ENCODE results near the gene RFX2.
A peak's percentile ranks its signal among the peaks of the same experiment; 100 is the strongest.
"Not testable (repeated sequence)": the region's sequence is repeated elsewhere in the genome, so short reads cannot be mapped to it uniquely, and the experiment has no call there.

Gene RFX2

DNA sequence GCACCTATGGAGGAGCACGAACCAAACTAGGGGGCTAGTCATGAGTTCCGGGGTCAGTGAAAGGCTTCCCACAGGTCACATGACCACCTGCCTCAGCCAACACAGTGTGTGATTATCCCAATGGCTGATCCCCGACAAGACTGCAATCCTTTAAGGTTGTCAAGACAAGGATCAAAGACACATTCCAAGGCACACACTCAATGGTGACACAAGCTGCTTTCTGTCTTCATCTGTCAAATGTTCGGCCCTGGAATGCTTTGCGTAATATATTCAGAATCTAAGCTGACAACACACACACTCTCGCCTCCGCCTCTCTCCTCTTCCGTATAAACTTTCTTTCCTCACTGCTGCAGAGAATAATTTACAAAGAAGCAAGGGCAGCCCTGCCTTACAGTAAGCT is 144.1 kb downstream of the RFX2 start:
- H3K27ac ChIP-seq (replicated peaks; ENCODE audit: low read length), result no peak overlapping the region
- no CpG with 5 or more reads among the region's 8 CpGs for WGBS, 2 donors (ENCODE audit: extremely low coverage in 2 of 2, insufficient read length in 2 of 2, insufficient replicate concordance in 1 of 2)

DNA sequence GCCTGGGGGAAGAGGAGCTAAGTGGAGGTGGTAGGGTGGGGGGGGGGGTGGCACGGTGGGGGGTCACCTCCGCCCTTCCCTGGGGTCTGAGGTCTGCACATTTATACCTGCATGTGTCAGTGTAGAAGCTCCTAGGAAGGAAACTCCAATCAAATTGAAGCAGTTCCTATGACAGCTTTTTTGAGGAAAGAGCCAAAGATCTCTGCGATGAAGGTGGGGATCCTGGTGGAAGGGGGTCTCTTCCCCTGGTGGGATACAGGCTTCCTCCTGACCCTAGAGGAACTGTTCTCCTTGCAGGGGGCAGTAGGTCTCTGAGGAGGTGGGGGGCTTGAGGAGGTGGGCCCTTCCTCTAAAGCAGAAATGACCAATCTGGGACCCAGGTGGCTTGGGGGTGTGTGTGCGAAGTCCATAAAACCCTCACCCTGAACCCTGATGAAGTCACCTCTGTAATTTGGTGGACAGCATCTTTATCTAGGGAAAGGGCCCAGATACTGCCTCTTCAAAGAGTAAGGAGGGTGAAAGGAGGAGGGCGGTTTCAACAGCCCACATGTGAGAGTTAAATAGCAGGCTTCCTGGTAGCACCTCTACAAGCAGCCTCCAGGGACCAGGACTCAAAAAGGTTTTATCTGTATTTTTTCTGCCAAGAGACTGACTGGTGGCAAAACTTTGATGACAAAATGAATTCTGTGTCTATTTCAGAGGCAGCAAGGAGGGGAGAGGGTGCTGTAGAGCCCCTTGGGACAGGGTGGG is 145.3 kb downstream of the RFX2 start:
- Histone ChIP-seq H2BK120ac (ENCODE audit: low read depth, low read length) (no peak overlapping the region), H3K4me1 (ENCODE audit: control insufficient read depth in 2 of 2, insufficient read depth in 1 of 2, low read depth in 1 of 2, low read length in 2 of 2) (peaks cover 12 to 20% of the 10 kb centered on the region in 2 donors), H3K9ac (ENCODE audit: low read depth, low read length, poor library complexity) (no peak overlapping the region), H3K36me3 (replicated peaks in 1 of 2; ENCODE audit: control insufficient read depth in 2 of 2, insufficient read depth in 2 of 2, low read length in 2 of 2) (peaks cover 2 to 33% of the 10 kb centered on the region in 2 donors), H3K4ac (ENCODE audit: low read length) (no peak overlapping the region), H3K27ac (replicated peaks; ENCODE audit: low read length) (no peak overlapping the region), H3K27me3 (ENCODE audit: control insufficient read depth in 3 of 3, insufficient read depth in 3 of 3, low read depth in 1 of 3, low read length in 3 of 3) (no peaks in the 10 kb centered on the region), H3K79me1 (ENCODE audit: low read depth, low read length) (peaks cover 31% of the 10 kb centered on the region), H2BK5ac (ENCODE audit: low read length) (no peak overlapping the region), H3K9me3 (replicated peaks in 1 of 2; ENCODE audit: control insufficient read depth in 2 of 2, insufficient read depth in 1 of 2, low read depth in 1 of 2, low read length in 2 of 2) (no peaks in the 10 kb centered on the region), H2BK15ac (ENCODE audit: low read length) (no peak overlapping the region), H3K18ac (ENCODE audit: low read length) (no peak overlapping the region), H2AK5ac (ENCODE audit: low read depth, low read length) (no peak overlapping the region), H3K14ac (ENCODE audit: low read length) (no peak overlapping the region), H4K91ac (ENCODE audit: low read depth, low read length, poor library complexity) (no peak overlapping the region), H2AFZ (ENCODE audit: low read length) (no peak overlapping the region), H4K8ac (ENCODE audit: low read depth, low read length) (no peak overlapping the region), H3K4me3 (ENCODE audit: low read length in 2 of 2) (no peak overlapping the region), H3K23ac (ENCODE audit: low read depth, low read length, poor library complexity) (no peak overlapping the region), H3K4me2 (ENCODE audit: insufficient read depth, low read length, poor library complexity, severe bottlenecking) (no peak overlapping the region), H2BK12ac (ENCODE audit: low read length) (no peak overlapping the region)
- no CpG with 5 or more reads among the region's 5 CpGs for WGBS, 2 donors (ENCODE audit: extremely low coverage in 2 of 2, insufficient read length in 2 of 2, insufficient replicate concordance in 1 of 2)
- DNase-seq (ENCODE audit: low spot score), result no peak

More for the DNA sequence above, 144.1 kb downstream of the RFX2 start:
- Histone ChIP-seq H3K27me3 (ENCODE audit: control insufficient read depth in 3 of 3, insufficient read depth in 3 of 3, low read depth in 1 of 3, low read length in 3 of 3) (no peaks in the 10 kb centered on the region), H4K91ac (ENCODE audit: low read depth, low read length, poor library complexity) (no peak overlapping the region), H3K18ac (ENCODE audit: low read length) (no peak overlapping the region), H3K79me1 (ENCODE audit: low read depth, low read length) (peaks cover 27% of the 10 kb centered on the region), H2BK15ac (ENCODE audit: low read length) (no peak overlapping the region), H3K36me3 (replicated peaks in 1 of 2; ENCODE audit: control insufficient read depth in 2 of 2, insufficient read depth in 2 of 2, low read length in 2 of 2) (peaks cover 4 to 37% of the 10 kb centered on the region in 2 donors), H3K14ac (ENCODE audit: low read length) (no peak overlapping the region), H2BK12ac (ENCODE audit: low read length) (no peak overlapping the region), H3K4me2 (ENCODE audit: insufficient read depth, low read length, poor library complexity, severe bottlenecking) (no peak overlapping the region), H3K23ac (ENCODE audit: low read depth, low read length, poor library complexity) (no peak overlapping the region), H3K4me1 (ENCODE audit: control insufficient read depth in 2 of 2, insufficient read depth in 1 of 2, low read depth in 1 of 2, low read length in 2 of 2) (peaks cover 12 to 20% of the 10 kb centered on the region in 2 donors), H2AK5ac (ENCODE audit: low read depth, low read length) (no peak overlapping the region), H3K9ac (ENCODE audit: low read depth, low read length, poor library complexity) (no peak overlapping the region), H3K9me3 (replicated peaks in 1 of 2; ENCODE audit: control insufficient read depth in 2 of 2, insufficient read depth in 1 of 2, low read depth in 1 of 2, low read length in 2 of 2) (no peaks in the 10 kb centered on the region), H2BK5ac (ENCODE audit: low read length) (no peak overlapping the region), H2BK120ac (ENCODE audit: low read depth, low read length) (no peak overlapping the region), H3K4ac (ENCODE audit: low read length) (no peak overlapping the region), H2AFZ (ENCODE audit: low read length) (no peak overlapping the region), H3K4me3 (ENCODE audit: low read length in 2 of 2) (no peak overlapping the region), H4K8ac (ENCODE audit: low read depth, low read length) (no peak overlapping the region)
- no peak for DNase-seq (ENCODE audit: low spot score)

DNA sequence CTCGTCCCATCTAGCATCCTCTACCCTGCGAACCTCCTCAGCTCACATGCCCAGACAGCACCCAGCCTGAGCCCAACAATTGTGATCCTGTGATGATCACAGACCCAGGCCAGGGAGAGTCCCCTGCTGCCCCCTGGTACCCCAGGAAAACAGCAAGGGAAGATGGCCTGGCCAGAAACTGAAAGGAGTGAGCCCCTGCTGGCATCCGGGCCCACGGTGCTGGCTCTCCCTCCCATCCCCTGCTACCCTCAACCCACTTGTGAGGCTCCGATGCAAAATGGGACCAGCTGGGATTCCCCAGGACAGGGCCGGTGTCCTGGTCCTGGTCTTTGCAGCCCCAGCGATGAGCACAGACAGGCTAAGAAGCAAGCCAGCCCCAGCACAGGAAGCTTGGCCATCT is 146.4 kb downstream of the RFX2 start:
- Histone ChIP-seq H3K4me3 (ENCODE audit: low read length in 2 of 2) (peak overlapping the region in 1 of 2 donors; percentile 0), H3K4ac (ENCODE audit: low read length) (no peak overlapping the region), H3K14ac (ENCODE audit: low read length) (no peak overlapping the region), H3K27me3 (ENCODE audit: control insufficient read depth in 3 of 3, insufficient read depth in 3 of 3, low read depth in 1 of 3, low read length in 3 of 3) (no peaks in the 10 kb centered on the region), H2BK120ac (ENCODE audit: low read depth, low read length) (no peak overlapping the region), H3K4me1 (ENCODE audit: control insufficient read depth in 2 of 2, insufficient read depth in 1 of 2, low read depth in 1 of 2, low read length in 2 of 2) (peaks cover 12 to 26% of the 10 kb centered on the region in 2 donors), H2AFZ (ENCODE audit: low read length) (no peak overlapping the region), H3K36me3 (replicated peaks in 1 of 2; ENCODE audit: control insufficient read depth in 2 of 2, insufficient read depth in 2 of 2, low read length in 2 of 2) (peaks cover 2 to 37% of the 10 kb centered on the region in 2 donors), H3K4me2 (ENCODE audit: insufficient read depth, low read length, poor library complexity, severe bottlenecking) (no peak overlapping the region), H3K23ac (ENCODE audit: low read depth, low read length, poor library complexity) (no peak overlapping the region), H3K9me3 (replicated peaks in 1 of 2; ENCODE audit: control insufficient read depth in 2 of 2, insufficient read depth in 1 of 2, low read depth in 1 of 2, low read length in 2 of 2) (no peaks in the 10 kb centered on the region), H4K8ac (ENCODE audit: low read depth, low read length) (no peak overlapping the region), H3K9ac (ENCODE audit: low read depth, low read length, poor library complexity) (no peak overlapping the region), H3K18ac (ENCODE audit: low read length) (no peak overlapping the region), H2BK5ac (ENCODE audit: low read length) (no peak overlapping the region), H2BK15ac (ENCODE audit: low read length) (no peak overlapping the region), H3K79me1 (ENCODE audit: low read depth, low read length) (peaks cover 37% of the 10 kb centered on the region), H4K91ac (ENCODE audit: low read depth, low read length, poor library complexity) (no peak overlapping the region), H2BK12ac (ENCODE audit: low read length) (no peak overlapping the region), H2AK5ac (ENCODE audit: low read depth, low read length) (no peak overlapping the region), H3K27ac (replicated peaks; ENCODE audit: low read length) (no peak overlapping the region)
- no CpG with 5 or more reads among the region's 7 CpGs for WGBS, 2 donors (ENCODE audit: extremely low coverage in 2 of 2, insufficient read length in 2 of 2, insufficient replicate concordance in 1 of 2)
- DNase-seq (ENCODE audit: low spot score), result no peak

DNA sequence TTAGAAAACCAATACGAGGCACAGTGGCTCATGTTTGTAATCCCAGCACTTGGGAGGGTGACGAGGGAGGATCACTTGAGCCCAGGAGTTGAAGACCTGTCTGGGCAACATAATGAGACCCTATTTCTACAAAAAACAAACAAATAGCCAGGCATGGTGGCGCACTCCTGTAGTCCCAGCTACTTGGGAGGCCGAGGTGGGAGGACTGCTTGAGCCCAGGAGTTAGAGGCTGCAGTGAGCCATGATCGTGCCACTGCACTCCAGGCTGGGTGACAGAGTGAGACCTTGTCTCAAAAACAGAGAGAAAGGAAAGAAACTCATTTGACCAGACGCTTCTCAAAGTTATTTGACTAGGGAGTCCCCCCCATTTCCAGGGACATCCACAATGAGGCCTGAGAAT is 147.0 kb downstream of the RFX2 start:
- WGBS, 2 donors (ENCODE audit: extremely low coverage in 2 of 2, insufficient read length in 2 of 2, insufficient replicate concordance in 1 of 2), result no CpG with 5 or more reads among the region's 6 CpGs
- not testable (repeated sequence) for H2BK120ac ChIP-seq (ENCODE audit: low read depth, low read length); H3K9ac ChIP-seq (ENCODE audit: low read depth, low read length, poor library complexity); H3K18ac ChIP-seq (ENCODE audit: low read length); H3K4me3 ChIP-seq (ENCODE audit: low read length in 2 of 2); H3K4ac ChIP-seq (ENCODE audit: low read length); H2BK15ac ChIP-seq (ENCODE audit: low read length); H4K91ac ChIP-seq (ENCODE audit: low read depth, low read length, poor library complexity); H3K27ac ChIP-seq (replicated peaks; ENCODE audit: low read length); H3K27me3 ChIP-seq (ENCODE audit: control insufficient read depth in 3 of 3, insufficient read depth in 3 of 3, low read depth in 1 of 3, low read length in 3 of 3); H4K8ac ChIP-seq (ENCODE audit: low read depth, low read length); H3K9me3 ChIP-seq (replicated peaks in 1 of 2; ENCODE audit: control insufficient read depth in 2 of 2, insufficient read depth in 1 of 2, low read depth in 1 of 2, low read length in 2 of 2); H3K14ac ChIP-seq (ENCODE audit: low read length); H3K23ac ChIP-seq (ENCODE audit: low read depth, low read length, poor library complexity); H2AFZ ChIP-seq (ENCODE audit: low read length); H2AK5ac ChIP-seq (ENCODE audit: low read depth, low read length); H2BK12ac ChIP-seq (ENCODE audit: low read length); H3K4me2 ChIP-seq (ENCODE audit: insufficient read depth, low read length, poor library complexity, severe bottlenecking); DNase-seq (ENCODE audit: low spot score); H2BK5ac ChIP-seq (ENCODE audit: low read length)
- H3K79me1 ChIP-seq (ENCODE audit: low read depth, low read length), result peaks cover 37% of the 10 kb centered on the region
- peaks cover 14 to 27% of the 10 kb centered on the region in 2 donors for H3K4me1 ChIP-seq (ENCODE audit: control insufficient read depth in 2 of 2, insufficient read depth in 1 of 2, low read depth in 1 of 2, low read length in 2 of 2)
- peaks cover 2 to 38% of the 10 kb centered on the region in 2 donors for H3K36me3 ChIP-seq (replicated peaks in 1 of 2; ENCODE audit: control insufficient read depth in 2 of 2, insufficient read depth in 2 of 2, low read length in 2 of 2)
